NCI-H128 (cell line): ENCODE results near the gene SNX30.
A peak's percentile ranks its signal among the peaks of the same experiment; 100 is the strongest.
"Not testable (repeated sequence)": the region's sequence is repeated elsewhere in the genome, so short reads cannot be mapped to it uniquely, and the experiment has no call there.

ENCODE experiments used
- DNase-seq: peaks from one replicate; lab custom pipeline; 2025; ENCODE audit not compliant: unreplicated experiment; lab: John Stamatoyannopoulos, UW

The SNX30 gene, protein sequence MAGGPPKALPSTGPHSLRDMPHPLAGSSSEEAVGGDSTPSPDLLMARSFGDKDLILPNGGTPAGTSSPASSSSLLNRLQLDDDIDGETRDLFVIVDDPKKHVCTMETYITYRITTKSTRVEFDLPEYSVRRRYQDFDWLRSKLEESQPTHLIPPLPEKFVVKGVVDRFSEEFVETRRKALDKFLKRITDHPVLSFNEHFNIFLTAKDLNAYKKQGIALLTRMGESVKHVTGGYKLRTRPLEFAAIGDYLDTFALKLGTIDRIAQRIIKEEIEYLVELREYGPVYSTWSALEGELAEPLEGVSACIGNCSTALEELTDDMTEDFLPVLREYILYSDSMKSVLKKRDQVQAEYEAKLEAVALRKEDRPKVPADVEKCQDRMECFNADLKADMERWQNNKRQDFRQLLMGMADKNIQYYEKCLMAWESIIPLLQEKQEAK

DNA sequence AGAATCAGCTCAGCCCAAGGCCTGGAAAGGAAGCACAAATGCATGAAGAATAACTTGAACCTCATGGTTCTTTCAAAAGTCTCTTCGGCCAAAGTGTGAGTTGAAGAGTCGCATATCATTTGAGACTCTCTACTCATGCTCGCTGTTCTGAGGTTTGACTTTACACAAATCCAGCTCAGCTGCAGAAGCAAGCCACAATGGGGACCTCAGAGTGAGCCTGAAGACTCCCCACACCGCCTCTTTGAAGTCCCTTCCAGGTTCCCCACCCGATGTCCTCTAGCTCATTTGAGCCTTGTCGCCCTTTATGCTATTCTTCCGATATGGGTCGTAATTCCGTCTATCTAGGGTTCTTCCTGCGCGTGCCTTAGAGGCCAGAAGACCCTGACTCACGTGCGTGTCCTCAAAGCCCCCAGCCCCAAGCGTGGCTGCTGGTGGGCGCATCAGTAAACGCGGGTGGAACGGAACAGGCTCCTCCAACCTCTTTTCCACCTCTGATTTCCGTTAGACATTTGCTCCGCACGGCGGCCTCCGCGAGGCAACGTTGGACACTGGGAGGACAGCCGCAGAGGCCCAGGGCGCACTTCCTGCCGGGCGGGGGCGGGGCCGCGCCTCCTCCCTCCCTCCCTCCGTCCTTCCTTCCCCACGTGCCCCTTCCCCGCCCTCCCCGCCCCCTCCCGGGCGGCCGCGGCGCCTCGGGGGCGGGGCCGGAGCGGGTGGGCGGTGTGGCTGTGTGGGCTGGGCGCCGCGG lies at the start of gene SNX30:
SNX30 (plus strand) TSS at position 745 of the 748 bp plus-strand sequence. CDS start 242 bp downstream, outside the sequence.
- peak; percentile 61 for DNase-seq

DNA sequence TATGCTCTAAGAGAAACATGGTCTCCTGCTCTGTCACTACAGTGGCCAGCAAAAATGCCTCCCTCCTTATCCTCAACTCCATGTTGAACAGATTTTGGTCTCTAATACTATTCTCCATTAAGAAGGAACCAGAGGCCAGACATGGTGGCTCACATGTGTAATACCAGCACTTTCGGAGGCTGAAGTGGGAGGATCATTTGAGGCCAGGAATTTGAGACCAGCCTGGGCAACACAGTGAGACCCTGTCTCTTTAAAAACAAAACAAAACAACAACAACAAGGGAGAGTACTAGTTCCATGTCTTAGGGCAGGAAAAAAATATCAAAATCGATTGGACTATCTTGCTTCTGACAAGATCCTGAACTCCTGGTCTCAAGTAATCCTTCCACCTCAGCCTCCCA lies 47.3 kb upstream of the SNX30 start:
- no peak for DNase-seq

DNA sequence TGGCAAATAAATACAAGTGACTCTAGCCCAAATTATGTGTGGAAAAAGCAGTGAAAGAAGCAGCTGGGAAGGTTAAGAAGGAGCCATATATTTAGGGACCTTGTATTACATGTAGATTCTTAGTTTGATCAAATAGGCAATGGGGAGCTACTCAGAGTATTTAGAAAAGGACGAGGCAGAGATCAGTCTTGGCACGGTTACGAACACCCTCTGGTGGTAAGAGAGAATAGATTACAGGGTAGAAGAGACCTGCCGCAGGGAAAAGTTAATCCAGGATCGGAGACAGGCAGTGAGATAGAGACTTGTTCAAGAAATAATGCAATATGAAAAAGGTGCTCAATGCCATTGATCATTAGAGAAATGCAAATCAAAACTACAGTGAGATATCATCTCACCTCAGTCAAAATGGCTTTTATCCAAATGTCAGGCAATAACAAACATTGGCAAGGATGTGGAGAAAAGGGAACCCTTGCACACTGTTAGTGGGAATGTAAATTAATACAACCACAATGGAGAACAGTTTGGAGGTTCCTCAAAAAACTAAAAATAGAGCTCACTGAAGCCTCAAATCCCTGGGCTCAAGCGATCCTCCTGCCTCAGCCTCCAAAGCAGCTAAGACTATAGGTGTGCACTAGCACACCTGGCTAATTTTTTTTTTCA lies 44.7 kb upstream of the SNX30 start:
- no peak for DNase-seq

DNA sequence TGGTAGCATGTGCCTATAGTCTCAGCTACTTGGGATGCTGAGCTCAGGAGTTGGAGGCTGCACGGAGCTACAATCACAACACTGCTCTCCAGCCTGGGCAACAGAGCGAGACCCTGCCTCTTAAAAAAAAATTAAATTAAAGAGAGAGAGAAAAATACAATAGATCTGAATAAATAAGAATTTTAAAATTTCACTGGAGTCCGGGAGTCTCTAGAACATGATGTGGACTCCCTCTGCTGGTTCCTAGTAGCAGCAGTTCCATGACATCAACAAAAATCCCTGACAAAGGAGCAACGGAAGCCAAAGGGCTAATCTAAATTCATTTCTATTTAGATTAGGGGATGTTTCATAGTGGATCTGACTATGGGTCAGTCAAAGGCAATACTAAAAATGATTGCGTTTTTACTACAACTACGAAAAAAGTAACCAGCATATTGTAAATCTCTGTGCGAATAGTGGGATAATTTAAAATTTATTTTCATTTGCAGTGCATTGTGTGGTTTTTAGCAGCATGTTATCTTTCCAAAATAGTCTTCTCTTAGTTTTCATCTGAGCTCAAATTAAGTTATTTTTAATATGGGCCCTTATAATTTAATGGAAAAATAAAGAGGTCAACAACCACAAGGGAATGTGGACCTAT lies 39.4 kb upstream of the SNX30 start:
- DNase-seq: no peak

DNA sequence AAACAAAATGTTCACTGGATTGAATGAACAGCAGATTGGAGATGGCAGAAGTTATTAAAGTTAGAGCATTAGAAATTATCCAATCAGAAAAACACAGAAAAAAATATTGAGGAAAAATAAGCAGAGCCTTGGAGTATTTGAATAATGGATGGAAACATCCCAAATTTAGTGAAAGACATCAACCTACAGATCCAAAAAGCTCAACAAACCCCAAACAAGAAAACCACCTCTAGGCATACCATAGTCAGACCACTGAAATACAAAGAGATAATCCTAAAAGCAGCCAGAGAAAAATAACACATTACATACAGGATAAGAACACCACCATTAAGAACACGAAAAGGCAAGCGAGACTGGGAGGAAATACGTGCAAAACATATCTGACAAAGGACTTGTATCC lies 37.9 kb upstream of the SNX30 start:
- no peak for DNase-seq

DNA sequence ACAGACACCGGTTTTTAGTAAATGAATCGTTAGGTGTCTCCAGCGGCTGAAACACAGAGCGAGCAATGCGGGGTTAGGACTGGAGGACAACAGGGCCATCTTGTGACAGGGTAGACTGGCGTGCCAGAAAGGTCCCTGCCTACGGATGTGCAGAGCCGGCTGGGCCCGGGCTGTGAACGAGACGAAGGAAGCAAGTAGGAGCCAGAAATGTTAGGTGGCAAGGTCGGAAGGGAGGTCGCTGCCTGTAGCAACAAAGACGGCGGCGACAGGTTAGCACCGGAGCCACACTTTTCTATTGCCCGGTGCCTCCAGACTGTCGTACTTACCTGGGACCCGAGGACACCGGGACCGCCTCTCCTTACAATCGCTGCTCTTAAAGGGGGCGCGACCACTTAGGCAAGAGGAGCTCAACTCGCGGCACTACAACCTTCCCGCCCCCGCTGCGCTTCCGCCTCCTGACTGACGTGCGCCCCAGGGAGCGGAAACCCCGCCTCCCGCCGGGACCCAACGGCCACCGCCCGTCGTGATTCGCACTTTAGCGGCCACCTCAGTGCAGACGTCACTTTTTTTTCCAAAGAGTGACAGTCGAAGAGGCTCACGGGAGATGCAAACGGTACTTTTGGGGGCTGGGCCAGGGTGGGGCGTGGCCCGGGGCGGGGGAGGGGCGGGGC lies 32.8 kb upstream of the SNX30 start, which contains the start of gene INIP:
INIP (minus strand) TSS at position 457 of the 671 bp plus-strand sequence. CDS start 1,632 bp downstream, outside the sequence.
- DNase-seq: peak; percentile 91

DNA sequence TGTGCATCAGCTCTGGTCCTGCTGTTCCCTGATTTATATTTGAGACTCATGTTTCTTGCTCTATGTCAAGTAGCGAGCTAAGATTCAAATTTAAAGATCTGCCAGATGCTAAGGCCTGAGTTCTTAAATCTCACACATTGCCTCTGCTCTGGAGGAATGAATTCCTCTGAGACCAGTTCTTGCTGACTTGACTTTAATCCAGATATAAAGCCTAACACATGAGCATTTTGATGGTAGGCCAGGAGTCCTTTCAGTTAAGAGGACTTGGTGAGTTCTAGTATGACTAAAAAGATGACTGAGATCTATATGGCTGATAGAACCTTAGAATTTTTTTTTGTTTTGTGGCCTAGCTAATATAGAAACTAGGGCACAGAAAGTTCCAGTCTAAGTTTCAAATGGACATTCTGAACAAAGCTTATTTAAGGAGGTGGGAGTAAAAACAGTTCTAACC lies 31.3 kb upstream of the SNX30 start:
- DNase-seq: no peak

DNA sequence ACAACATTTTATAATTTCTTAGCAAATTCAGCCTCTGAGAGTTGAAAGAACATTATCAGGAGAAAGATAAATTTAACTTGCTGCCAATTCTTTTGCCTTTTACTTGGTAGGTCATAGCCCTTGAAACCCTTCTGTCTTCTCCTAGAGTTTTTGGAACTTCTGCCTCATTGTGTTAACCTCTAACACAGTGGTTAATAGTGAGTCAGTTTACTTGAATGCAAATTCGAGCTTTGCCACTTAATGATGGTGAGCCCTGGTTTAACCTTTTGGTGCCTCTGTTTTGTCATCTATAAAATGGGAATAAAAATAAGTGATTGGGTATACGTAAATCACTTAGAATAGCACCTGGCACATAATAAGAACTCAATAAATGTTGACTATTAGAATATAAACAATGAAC lies 30.9 kb upstream of the SNX30 start:
- no peak for DNase-seq

DNA sequence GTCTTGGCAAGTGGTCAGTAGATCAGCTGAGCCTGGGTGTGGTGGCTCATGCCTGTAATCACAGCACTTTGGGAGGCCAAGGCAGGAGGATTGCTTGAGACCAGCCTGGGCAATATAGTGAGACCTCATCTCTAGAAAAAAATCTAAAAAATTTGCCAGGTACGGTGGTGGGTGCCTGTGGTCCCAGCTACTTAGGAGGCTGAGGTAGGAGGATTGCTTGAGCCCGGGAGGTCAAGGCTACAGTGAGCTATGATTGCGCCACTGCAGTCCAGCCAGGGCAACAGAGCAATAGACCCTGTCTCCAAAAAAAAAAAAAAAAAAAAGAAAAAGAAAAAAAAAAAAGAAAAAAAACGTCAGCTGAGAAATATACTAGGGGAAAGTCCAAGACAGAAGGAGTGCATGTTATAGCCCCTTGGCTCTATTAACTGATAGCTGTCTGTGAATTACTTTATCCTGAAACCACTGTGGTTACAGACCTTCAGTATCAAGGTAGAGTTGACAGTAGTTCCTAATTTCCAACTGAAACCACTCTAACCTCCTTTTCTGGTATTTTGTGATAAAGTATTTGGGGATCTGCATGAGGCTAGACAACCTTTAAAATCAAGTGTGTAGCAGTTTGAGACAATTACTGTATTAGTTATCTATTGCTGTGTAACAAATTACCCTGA lies 30.3 kb upstream of the SNX30 start:
- DNase-seq: no peak

DNA sequence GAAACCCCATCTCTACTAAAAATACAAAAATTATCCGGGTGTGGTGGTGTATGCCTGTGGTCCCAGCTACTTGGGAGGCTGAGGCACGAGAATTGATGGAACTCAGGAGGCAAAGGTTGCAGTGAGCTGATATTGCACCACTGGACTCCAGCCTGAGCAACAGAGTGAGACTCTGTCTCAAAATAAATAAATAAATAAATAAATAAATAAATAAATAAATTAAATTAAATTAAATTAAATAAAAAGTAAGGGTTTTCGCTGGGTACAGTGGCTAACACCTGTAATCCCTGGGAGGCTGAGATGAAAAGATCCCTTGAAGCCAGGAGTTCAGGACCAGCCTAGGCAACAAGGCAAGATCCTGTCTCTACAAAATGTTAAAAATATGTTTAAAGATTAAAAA lies 27.8 kb upstream of the SNX30 start:
- not testable (repeated sequence) for DNase-seq

DNA sequence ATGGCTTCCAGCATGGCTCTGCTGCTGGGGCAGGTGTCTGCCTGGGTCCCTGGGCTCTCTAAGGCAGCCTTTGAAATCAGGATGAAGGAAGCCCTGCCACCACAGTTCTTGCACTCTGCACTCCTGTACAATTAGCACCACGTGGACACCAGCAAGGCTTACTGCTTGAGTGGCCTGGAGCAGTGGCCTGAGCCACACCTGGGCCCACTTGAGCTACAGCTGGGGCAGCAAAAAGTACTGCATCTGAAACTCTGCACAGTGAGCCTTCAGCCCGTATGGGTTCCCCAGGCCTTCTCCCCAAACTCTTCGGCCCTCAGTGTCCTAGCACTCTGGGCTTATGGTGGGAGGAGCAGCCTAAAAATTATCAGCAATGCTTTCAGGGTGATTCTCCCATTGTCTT lies 24.6 kb upstream of the SNX30 start:
- DNase-seq: no peak

DNA sequence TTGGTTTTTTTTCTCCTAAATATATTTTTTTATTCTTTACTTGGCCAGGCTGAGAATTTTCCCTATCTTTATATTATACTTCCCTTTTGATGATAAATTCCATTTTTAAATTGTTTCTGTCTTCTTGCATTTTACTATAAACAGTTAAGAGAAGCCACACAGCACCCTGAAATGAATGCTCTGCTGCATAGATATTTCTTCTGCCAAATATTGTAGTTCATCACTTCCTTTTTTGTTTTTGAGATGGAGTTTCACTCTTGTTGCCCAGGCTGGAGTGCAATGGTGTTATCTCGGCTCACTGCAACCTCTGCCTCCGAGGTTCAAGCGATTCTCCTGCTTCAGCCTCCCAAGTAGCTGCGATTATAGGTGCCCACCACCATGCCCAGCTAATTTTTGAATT lies 24.1 kb upstream of the SNX30 start:
- no peak for DNase-seq

DNA sequence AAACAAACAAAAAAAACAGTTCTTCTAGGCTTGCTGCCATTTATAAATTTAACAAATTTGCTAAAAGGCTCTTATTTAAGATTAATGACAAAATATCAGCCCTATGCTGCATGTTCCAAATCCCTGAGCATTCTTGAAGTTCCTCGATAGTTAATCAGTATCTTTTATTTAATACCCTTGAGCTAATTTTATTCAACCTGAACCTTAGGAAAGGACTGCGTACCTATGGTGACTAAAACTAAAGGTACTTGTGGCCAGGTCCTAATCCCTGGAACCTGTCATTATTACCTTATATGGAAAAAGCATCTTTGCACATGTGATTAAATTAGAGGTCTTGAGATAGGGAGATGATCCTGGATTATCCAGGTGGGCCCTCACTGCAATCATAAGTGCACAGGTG lies 22.2 kb upstream of the SNX30 start:
- DNase-seq: no peak

DNA sequence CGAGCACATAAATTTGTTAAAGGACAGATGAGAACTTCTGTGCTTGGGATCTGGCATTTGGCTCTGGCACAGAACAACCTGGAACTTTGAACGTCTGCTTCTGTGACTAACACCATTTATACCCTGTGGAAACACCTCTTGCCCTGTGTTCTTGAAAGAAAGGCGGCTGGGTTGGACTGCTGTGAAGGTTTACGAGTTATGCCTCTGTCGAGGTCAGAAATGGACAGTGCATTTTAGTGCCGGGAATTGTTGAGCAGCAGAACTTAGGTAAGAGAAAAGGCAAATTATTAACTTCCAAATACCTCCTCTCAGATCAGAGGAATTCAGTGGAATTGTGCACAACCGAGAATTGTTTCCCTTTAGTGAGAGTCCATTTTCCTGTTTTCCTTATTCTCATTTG lies 18.6 kb upstream of the SNX30 start:
- no peak for DNase-seq

DNA sequence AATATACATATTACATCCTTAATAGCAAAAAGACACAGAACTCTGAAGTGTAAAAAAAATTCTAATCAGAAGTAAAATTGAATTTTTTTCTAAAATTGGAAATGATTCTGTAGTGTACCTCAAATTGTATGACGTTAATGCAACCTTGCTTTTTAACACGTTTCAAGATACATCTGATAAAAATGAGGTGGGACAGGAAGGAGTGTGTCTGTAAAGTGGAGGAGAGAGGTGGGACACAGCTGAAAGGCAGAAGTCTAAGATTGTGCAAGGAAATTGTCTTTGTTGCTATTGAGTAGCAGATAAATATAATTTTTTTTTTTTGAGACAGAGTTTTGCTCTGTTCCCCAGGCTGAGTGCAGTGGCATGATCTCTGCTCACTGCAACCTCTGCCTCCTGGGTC lies 15.7 kb upstream of the SNX30 start:
- no peak for DNase-seq

DNA sequence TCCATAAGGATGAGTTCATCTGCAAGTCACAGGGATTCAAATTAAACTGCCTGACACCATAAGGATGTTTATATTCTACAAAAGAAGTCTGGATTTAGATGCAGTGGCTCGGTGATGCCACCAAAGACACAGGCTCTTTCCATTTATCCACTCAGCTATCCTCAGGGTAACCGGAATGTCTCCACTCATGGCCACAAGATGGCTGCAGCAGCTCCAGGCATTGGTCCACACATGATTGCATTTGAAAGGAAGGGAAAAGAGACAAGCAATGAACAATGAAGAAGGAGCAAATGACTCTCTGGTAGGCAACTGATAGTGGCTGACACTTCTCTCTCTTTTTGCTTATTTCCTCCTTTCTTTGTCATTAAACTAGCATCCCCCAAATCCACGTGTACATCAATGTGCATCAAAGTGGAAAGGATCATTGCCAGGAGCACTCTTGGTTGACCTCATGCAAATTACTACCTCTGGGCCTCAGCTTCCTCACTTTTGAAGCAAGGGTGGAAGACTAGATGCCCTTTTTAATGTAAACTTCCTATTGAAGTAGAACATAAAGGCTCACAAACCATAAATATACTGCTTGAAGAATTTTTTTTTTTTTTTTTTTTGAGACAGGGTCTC lies 7.2 kb upstream of the SNX30 start:
- DNase-seq: no peak

DNA sequence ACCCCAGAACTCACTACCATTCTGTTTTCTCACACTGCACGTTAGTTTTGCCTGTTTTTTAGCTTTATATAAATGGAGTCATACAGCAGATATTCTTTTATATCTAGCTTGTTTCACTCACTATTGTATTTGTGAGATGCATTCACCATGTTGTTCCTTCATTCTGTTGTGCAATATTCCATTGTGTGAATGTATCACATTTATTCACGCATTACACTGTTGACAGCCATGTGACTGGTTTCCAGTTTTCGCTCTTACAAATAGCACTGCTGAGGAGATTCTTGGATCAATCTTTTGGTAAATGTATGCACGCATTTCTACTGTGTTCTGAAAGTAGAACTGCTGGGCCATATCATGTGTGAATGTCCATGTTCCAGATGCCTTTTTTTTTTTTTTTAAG lies 6.4 kb upstream of the SNX30 start:
- no peak for DNase-seq

DNA sequence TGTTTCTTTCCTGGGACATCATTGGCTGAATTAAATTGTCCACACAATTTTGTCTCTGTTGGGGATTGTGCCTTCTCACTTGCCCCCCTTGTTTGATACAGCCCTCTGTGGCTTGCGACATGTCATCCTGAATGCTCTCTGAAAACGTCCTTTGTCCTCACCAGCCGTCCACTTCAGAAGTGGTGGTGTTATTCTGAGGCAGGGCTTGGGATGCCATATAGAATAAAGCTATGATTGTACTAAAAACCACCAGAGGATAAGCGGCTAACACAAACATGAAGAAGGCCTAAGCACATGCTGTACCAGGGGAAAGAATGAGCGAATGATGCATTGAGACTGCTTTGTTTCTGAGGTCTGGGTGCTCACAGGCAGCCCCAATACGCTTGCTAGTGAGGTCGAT lies 3.5 kb upstream of the SNX30 start:
- no peak for DNase-seq

DNA sequence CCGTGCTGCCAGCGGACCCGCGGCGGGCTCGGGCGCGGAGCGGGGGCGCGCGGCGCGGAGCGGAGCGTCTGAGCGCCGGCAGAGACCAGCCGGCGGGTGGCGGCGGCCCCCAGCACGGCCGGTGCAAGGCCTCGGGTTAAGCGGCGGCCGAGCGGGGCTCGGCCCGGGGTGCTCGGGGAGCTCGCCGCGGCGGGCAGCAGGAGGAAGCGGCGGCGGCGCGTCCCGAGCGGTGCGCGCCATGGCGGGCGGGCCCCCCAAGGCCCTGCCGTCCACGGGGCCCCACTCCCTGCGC lies 150 bp downstream of the SNX30 start:
- DNase-seq: no peak
